GM10847 (cell line): Measurements from ENCODE around the gene PRKCB.

Experiments
- POLR2A ChIP-seq: IDR thresholded peaks from 2 replicates; pipeline ENCODE4 v1.6.1; 2011; ENCODE audit not compliant: insufficient read length; ENCODE audit errors: extremely low read depth

Gene PRKCB

DNA sequence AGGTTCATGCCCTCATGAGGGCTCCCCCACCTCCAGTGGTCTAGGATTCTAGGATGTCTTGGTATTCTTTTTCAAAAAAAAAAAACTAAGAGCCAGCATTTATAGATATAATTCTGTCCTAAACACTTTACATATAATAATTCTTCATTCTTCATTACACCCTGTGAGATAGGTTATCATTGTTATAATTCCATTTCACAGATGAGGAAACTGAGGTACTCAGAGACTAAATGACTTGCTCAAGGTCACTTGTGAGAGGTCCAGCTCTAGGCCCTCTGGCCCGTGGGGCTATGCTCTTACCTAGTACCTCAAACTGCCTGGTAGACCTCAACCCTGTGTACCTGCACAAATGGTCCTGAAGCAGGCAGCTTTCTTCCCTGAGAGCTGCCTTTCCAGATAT, 172.2 kb downstream of the PRKCB start:
- no peak for TF ChIP-seq POLR2A

DNA sequence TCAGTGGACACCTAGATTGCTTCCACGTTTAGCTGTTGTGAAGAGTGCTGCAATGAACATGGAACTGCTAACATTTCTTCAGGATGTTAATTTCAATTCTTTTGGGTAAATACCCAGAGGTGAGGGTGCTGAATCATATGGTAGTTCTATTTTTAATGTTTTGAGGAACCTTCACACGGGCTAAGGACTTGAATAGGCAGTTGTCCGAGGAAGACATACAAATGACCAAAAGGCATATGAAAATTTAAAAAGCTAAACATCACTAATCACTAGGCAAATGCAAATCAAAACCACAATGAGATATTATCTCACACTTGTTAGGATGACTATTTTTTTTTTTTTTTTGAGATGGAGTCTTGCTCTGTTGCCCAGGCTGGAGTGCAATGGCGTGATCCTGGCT, 173.3 kb downstream of the PRKCB start:
- TF ChIP-seq POLR2A, result no peak

DNA sequence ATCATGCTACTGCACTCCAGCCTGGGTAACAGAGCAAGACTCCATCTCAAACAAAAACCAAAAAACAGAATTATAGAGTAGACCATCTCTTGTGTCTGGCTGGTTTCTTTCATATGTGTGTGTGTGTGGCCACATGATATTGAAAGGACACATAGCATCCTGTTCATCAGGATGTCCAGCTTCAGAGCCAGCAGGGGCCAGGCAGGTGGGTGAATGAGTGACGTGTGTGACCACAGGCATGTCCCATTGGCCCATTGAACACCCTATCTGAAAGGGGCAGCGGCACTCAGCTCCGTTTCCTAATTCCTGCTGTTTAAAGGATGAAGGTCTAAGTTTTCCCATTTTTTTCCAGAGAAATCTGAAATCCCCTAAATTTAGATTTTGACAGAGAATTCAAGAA, 174.2 kb downstream of the PRKCB start:
- TF ChIP-seq POLR2A, result no peak

DNA sequence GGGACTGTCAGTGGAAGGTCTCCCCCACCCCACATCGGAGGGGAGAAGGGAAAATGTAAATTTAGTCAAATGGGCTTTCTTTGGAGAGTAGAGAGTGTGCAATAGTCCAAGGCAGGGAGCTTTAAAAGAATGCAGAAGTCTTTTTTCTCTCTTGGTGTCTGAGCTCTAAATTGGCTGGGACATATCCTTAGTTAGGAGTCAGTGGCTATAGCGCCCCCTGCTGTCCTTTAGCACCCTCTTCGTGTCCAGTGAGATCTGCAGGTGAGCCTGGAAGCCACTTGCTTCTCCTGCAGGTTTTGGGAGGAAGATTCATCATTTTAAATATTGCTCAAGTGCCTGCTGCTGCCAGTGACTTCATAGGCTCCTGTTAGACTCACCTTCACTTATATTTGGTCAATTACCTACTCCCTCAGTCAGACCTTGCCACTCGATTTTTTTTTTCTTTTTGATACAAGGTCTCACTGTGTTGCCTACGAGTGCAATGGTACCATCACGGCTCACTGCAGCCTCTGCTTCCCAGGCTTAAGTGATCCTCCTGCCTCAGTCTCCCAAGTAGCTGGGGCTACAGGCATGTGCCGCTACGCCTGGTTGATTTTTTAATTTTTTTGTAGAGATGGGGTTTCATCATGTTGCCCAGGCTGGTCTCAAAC, 174.8 kb downstream of the PRKCB start:
- no peak for TF ChIP-seq POLR2A

DNA sequence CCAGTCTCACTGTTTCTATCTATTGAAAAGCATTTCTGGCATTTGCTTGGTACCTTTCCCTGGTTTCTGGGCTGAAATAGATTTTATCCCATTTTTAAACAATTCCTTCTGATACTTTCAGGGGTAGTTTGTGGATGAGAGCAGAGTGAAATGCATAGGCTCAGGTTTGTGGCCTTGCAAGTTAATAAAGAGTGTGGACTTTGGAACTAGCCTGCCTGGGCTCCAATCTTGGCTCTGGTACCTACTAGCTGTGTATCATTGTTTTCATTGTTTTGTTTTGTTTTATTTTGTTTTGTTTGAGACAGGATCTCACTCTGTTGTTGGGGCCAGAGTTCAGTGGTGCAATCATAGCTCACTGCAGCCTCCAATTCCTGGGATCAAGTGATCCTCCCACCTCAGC, 175.5 kb downstream of the PRKCB start:
- TF ChIP-seq POLR2A, result no peak

DNA sequence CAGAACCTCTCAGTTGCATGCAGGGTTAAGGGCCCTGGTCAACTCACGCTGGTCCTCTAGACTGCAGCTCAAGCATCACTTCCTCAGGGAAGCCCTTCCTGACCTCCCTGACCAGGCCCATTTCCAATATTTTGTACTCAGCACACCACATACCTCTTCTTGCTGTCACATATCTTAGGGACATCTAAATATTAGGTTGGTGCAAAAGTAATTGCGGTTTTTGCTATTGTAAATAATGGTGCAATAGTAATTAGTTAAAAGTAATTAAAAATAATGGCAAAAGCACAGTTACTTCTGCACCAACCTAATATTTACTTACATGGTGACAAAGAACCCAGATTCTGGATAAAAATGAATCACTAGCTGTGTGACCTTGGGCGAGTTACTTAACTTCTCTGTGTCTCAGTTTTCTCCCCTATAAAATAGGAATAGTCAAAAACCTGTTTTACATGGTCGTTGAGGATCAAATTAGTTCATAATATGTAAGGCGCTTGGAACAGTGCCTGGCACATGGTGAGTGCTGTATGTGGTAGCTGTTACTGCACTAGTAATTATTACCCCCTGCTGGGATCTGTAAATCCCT, 177.4 kb downstream of the PRKCB start:
- no peak for TF ChIP-seq POLR2A

DNA sequence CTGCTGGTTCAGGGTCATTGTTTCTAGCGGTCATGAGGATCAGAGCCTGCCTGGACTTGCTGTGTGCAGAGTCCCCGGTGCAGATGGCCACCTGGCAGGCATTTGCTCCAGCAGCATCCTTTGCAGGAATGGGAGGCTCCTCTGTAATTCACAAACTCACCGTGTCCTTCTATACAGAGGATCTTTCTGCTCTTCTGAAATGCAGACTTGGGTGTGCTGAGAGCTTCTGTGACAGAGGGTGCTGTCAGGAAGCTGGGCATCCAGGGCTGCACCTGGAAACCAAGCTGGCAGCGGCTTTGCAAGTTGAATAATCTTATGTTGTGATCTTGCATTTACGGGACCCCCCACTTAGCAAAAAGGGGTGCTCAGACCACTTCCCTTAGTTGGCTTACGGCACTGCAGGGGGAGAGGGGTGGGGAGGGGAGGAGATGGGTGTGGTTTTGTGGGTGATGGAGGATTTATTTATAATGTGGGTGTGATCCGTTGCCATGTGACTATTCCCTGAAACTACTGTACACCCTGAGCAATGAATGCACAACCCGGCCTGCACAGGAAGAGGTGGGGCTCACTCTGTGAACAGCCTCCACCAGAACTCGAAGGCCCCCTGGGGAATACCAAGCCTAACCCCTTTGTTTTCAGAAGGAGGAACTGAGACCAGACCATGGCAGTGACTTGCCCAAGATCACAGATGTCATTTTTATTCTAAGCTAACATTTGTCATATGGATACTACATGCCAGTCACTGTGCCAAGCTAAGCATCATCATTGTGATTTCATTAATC, 178.3 kb downstream of the PRKCB start:
- no peak for TF ChIP-seq POLR2A

DNA sequence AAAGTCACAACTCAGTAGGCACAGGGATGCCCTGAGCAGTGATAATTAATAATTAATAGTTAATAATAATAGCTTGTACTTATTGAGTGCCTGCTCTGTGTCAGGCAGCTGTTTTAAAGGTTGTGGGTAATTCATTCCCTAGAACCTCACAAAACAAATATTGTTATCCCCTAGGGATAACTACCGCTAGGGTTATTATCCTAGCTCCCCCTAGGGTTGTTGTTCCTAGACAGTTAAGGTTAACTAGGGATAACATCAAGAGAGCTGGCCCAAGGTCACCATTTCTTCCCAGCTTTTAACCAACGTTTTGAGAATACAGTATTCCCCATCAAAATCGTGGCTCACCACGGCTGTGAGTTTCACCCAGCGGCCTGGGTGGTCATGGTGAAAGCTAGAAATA, 180.1 kb downstream of the PRKCB start:
- no peak for TF ChIP-seq POLR2A

DNA sequence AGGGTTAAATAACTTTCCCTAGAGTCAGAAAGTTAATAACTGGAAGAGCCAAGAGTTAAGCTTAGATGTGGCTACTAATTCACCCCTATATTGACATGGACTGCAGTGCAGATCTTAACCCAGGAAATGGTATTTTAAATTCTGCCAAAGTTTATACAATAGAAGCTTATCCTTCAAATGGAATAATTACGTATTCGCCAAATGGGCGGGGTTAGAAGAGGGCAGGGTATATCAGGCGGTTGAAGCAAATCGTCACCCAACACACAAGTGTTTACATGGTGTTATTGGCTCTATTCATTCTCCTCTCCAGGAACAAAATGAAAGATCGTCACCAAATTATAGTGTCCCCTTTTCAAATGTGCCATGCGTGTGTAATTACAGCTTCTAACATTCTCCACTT, 182.7 kb downstream of the PRKCB start:
- no peak for TF ChIP-seq POLR2A

DNA sequence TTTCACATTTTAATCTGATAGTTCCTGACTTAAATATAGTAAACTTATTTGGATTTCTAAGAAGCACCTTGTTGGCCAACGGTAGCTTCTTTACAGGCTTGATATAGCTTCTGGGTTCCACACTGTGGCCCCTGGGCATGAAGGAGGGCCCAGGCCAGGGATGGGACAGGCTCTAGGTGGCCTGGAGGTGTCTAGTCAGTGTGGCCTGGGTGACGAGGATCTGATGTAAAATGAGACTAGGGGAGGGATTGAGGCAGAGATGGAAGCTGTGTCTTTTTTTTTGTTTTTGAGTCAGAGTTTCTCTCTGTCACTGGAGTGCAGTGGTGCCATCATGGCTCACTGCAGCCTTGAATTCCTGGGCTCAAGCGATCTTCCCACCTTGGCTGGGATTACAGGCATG, 187.0 kb downstream of the PRKCB start:
- no peak for TF ChIP-seq POLR2A

DNA sequence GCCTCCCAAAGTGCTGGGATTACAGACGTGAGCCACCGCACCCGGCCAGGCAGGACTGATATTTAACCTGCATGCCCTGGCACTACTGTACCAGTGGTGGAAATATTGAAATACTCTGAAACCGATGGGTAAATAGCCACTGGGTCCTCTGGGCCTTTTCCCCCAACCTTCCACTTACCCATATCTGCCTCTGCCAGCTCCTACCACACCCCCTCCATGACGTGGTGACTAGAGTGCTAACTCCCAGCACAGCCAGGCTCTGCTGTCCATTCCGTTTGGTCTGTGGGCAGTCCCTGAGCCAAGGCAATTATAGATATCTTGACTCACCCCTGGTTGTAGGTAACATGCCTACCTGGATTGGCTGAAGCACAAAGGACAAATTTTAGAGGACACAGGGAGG, 187.8 kb downstream of the PRKCB start:
- no peak for TF ChIP-seq POLR2A

DNA sequence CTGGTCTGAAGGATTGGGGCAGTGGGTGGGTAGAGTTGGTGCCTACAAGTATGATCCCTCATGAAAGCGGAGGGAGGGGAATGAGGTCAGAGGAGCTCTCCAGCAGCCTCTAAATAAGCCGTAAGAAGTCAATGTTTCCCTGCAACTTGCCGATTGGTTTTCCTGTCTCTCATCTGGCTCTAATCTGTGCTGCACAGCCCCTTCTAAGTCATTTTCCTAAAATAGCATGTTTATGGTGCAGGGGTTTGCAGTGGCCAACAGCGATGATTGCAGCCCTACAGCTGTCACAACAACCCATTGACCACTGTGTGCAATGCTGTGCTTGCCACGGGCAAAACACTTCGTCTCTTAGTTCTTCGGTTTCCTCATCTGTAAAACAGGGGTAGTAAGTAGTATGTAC, 189.2 kb downstream of the PRKCB start:
- no peak for TF ChIP-seq POLR2A

DNA sequence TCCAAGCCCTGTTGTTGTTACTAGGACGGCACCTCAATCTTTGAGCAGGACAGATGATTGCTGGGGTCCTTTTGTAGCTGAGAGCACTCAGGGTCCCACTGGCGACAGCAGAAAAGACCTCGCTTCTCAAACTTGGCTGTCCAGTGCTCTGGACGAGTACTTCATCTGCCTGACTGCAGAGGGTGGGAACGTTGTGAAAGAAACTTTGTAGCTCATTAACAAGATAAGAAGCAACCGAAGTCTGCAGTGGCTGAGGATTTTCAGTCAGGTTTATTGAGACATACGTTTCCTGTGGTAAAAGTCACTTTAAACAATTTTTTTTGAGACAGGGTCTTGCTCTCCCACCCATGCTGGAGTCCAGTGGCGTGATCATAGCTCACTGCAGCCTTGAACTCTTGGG, 191.7 kb downstream of the PRKCB start:
- TF ChIP-seq POLR2A, result no peak

DNA sequence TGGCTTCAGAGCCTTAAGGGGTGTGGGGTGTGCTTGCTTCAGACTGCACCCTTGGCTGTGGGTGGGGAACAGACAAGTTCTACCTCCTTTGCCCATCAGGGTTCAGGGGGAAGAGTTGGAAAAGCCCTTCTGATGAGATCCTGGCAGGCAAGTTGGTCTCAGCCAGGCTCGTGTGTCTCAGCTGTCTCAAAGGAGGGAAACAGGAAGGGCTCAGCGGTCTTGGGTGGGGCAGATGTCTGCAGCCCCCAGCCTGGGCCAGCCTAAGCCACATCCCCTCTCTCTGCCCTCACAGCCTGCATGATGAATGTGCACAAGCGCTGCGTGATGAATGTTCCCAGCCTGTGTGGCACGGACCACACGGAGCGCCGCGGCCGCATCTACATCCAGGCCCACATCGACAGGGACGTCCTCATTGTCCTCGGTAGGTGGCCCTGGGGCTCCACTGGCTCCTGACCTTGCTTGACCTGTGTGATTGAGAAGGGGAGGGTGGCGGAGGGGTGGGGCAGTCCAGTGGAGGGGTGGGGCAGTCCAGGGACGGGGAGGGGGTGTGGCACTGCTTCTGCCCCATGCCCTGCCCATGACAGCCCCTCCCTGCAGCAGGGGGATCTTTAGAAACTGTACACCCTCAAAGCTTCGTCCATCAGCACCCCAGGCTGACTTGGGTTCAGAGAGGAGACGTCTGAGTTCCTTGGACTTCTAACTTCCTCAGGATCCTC, 199.5 kb downstream of the PRKCB start:
- TF ChIP-seq POLR2A, result no peak

DNA sequence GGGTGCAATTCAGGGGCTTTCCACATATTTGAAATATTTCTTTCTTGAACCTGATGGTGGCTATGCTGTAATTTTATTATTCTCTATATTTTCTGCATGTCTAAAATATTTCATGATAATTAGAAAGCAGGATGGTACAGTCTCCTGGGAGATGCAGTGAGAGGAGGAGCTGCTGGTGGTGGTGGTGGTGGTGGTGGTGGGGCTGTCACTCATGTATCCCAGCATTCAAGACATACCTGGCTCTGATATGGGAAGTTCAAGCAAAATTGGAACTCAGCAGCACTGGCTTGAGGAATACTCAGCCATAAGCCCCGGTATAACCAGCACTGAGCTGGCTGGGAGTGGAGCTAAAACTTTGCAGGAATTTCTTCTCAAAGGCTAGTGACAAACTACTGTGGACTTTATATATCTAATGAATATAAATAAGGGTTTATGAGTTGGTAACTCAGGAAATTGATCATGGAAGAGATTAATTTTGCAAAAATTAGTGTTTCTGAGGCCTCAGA, 200.3 kb downstream of the PRKCB start:
- no peak for TF ChIP-seq POLR2A

DNA sequence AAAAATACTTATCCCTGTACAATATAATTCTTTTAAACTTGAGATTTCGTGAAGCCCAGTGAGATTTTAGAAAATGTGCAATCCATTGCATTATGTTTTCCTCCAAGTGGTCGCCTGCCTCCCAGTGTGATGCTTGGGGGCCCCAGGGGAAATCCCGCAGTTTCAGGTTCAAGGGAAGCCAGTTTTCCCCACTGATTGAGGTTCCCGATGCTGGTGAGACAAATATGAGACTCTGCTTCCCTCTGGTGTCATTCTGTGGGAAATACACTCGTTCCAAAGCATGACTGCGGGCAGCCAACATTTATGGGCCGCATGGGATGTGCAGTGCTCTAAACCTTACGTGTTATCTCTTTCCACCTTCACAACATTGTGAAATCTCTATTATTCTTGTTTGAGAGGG, 200.8 kb downstream of the PRKCB start:
- TF ChIP-seq POLR2A, result no peak
